Left hindlimb (tissue), 1 donor: ENCODE measurements around the gene ASCL5.

Experiments
- DNase-seq: peaks from one replicate; pipeline ENCODE4 v3.0.0-alpha.2; 2018

ASCL5 gene

GRCh38 chr1:201080135-201080534, 46.8 kb downstream of the ASCL5 start:
- DNase-seq: no peak

GRCh38 chr1:201077736-201078135, 49.2 kb downstream of the ASCL5 start:
- no peak for DNase-seq

- no peak for DNase-seq
These were observed 49.9 kb downstream of the ASCL5 start for GRCh38 chr1:201077116-201077515.

GRCh38 chr1:201076092-201076491, 50.9 kb downstream of the ASCL5 start:
- DNase-seq: no peak

- DNase-seq: no peak
These were observed 53.0 kb downstream of the ASCL5 start for GRCh38 chr1:201074018-201074417.

GRCh38 chr1:201072922-201073321, 54.1 kb downstream of the ASCL5 start:
- no peak for DNase-seq

GRCh38 chr1:201072149-201072548, 54.8 kb downstream of the ASCL5 start:
- DNase-seq: no peak

- no peak for DNase-seq
These were observed 57.3 kb downstream of the ASCL5 start for GRCh38 chr1:201069636-201070035.

- DNase-seq: no peak
These were observed 58.0 kb downstream of the ASCL5 start for GRCh38 chr1:201068976-201069375.

GRCh38 chr1:201066986-201067385, 60.0 kb downstream of the ASCL5 start:
- DNase-seq: no peak

GRCh38 chr1:201065686-201066085, 61.3 kb downstream of the ASCL5 start:
- no peak for DNase-seq

- DNase-seq: no peak
These were observed 62.2 kb downstream of the ASCL5 start for GRCh38 chr1:201064806-201065205.
